ENCODE measurements around the gene KHK. TPM values are rescaled to one million over a fixed set of nuclear protein-coding genes. Genes with fewer than 3 reads are reported as not detected.
A peak's percentile ranks its signal among the peaks of the same experiment; 100 is the strongest.
"Not testable (repeated sequence)": the region's sequence is repeated elsewhere in the genome, so short reads cannot be mapped to it uniquely, and the experiment has no call there.

The KHK gene
- total RNA-seq, 1 experiment from 2014 or later, result 9.3 TPM

DNA sequence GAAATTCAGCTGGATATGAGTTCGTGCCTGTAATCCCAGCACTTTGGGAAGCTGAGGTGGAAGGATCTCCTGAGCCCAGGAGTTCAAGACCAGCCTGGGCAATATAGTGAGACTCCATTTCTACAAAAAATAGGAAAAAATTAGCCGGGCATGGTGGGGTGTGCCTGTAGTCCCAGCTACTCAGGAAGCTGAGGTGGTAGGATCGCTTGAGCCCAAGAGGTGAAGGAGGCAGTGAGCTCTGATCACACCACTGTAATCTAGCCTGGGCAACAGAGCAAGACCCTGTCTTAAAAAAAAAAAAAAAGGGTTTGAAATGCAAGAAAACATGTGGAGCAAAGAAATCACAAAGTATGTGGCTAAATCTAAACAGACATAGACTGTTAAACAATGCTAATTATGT, 22.5 kb downstream of the KHK start:
- ChIA-PET POLR2A (interaction anchor here (0.7 kb wide), 1 partner anchor 97 kb away, joined by 5 read pairs; no protein-coding TSS in a partner anchor), CTCF (no interaction called here)
- Mint-ChIP-seq H3K36me3 (ENCODE audit: insufficient read depth, unreplicated experiment) (no peaks in the 10 kb centered on the region), H3K9me3 (ENCODE audit: unreplicated experiment) (no peaks in the 10 kb centered on the region), H3K27ac (ENCODE audit: unreplicated experiment) (no peak overlapping the region), H3K4me3 (ENCODE audit: unreplicated experiment) (no peak overlapping the region), H3K4me1 (ENCODE audit: low read depth, unreplicated experiment) (no peaks in the 10 kb centered on the region), H3K27me3 (ENCODE audit: insufficient read depth, unreplicated experiment) (no peaks in the 10 kb centered on the region)
- BruUV-seq (replicated peaks), result no TSS peak
- no peaks in the 10 kb centered on the region for H3K36me3 ChIP-seq (ENCODE audit: control insufficient read depth, insufficient read depth, low read length)
- no peaks in the 10 kb centered on the region for H3K4me1 ChIP-seq
- DNase-seq, result no peak
- no peaks in the 10 kb centered on the region for H3K9me3 ChIP-seq
- H3K4me3 ChIP-seq (ENCODE audit: low read depth, low read length), result no peak overlapping the region
- no peak for TF ChIP-seq CTCF (IDR thresholded peaks at IDR 0.05; ENCODE audit: insufficient read depth in 1 of 2, low read depth in 1 of 2, low read length in 1 of 2, severe bottlenecking in 1 of 2, unreplicated experiment in 1 of 2)
- intact Hi-C loops (cut with micrococcal nuclease; ENCODE audit: unreplicated experiment), result no loop called here
- H3K27me3 ChIP-seq (replicated peaks; ENCODE audit: control insufficient read depth, insufficient read depth, low read length), result no peaks in the 10 kb centered on the region

DNA sequence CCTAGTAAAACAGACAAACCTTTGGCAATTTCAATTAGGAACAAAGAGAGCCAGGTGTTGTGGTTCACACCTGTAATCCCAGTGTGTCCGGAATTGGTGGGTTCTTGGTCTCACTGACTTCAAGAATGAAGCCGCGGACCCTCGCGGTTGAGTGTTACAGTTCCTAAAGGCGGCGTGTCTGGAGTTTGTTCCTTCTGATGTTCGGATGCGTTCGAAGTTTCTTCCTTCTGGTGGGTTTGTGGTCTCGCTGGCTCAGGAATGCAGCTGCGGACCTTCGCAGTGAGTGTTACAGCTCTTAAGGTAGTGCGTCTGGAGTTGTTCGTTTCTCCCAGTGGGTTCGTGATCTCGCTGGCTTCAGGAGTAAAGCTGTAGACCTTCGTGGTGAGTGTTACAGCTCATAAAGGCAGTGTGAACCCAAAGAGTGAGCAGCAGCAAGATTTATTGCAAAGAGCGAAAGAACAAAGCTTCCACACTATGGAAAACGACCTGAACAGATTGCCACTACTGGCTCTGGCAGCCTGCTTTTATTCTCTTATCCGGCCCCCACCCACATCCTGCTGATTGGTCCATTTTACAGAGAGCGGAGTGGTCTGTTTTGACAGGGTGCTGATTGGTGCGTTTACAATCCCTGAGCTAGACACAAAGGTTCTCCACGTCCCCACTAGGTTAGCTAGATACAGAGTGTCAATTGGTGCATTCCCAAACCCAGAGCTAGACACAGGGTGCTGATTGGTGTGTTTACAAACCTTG, 24.2 kb downstream of the KHK start:
- H3K36me3 ChIP-seq (ENCODE audit: control insufficient read depth, insufficient read depth, low read length); H3K36me3 Mint-ChIP-seq (ENCODE audit: insufficient read depth, unreplicated experiment); intact Hi-C loops (cut with micrococcal nuclease; ENCODE audit: unreplicated experiment); H3K4me3 Mint-ChIP-seq (ENCODE audit: unreplicated experiment); H3K4me1 Mint-ChIP-seq (ENCODE audit: low read depth, unreplicated experiment); H3K27me3 ChIP-seq (replicated peaks; ENCODE audit: control insufficient read depth, insufficient read depth, low read length); DNase-seq; H3K9me3 ChIP-seq; H3K27ac Mint-ChIP-seq (ENCODE audit: unreplicated experiment); H3K27me3 Mint-ChIP-seq (ENCODE audit: insufficient read depth, unreplicated experiment); H3K4me3 ChIP-seq (ENCODE audit: low read depth, low read length); H3K9me3 Mint-ChIP-seq (ENCODE audit: unreplicated experiment); H3K4me1 ChIP-seq: not testable (repeated sequence)
- BruUV-seq (replicated peaks), result TSS peak; percentile 41
- CTCF ChIA-PET, result interaction anchor here (1.0 kb wide), 1 partner anchor 10 kb away, joined by 4 read pairs; no protein-coding TSS in a partner anchor
- POLR2A ChIA-PET, result interaction anchor here (0.6 kb wide), 1 partner anchor 171 kb away, joined by 5 read pairs; no protein-coding TSS in a partner anchor

- H3K9me3 Mint-ChIP-seq (ENCODE audit: unreplicated experiment); H3K9me3 ChIP-seq; BruUV-seq (replicated peaks); H3K27ac Mint-ChIP-seq (ENCODE audit: unreplicated experiment); H3K4me1 ChIP-seq; H3K27me3 Mint-ChIP-seq (ENCODE audit: insufficient read depth, unreplicated experiment); H3K4me3 Mint-ChIP-seq (ENCODE audit: unreplicated experiment); H3K36me3 Mint-ChIP-seq (ENCODE audit: insufficient read depth, unreplicated experiment); H3K4me1 Mint-ChIP-seq (ENCODE audit: low read depth, unreplicated experiment); H3K27me3 ChIP-seq (replicated peaks; ENCODE audit: control insufficient read depth, insufficient read depth, low read length); H3K36me3 ChIP-seq (ENCODE audit: control insufficient read depth, insufficient read depth, low read length); H3K4me3 ChIP-seq (ENCODE audit: low read depth, low read length); intact Hi-C loops (cut with micrococcal nuclease; ENCODE audit: unreplicated experiment); DNase-seq: not testable (repeated sequence)
- ChIA-PET POLR2A (interaction anchor here (0.6 kb wide), 1 partner anchor 172 kb away, joined by 5 read pairs; no protein-coding TSS in a partner anchor), CTCF (interaction anchor here (0.6 to 1.0 kb wide), 2 partner anchors 11 to 75 kb away, joined by 4 to 5 read pairs; no protein-coding TSS in a partner anchor)
These were observed 25.0 kb downstream of the KHK start for GRCh38 chr2:27111392-27112078.

- H3K9me3 ChIP-seq, result no peaks in the 10 kb centered on the region
- no peaks in the 10 kb centered on the region for H3K9me3 Mint-ChIP-seq (ENCODE audit: unreplicated experiment)
- ChIA-PET POLR2A (no interaction called here), CTCF (no interaction called here)
- H3K4me3 Mint-ChIP-seq (ENCODE audit: unreplicated experiment), result no peak overlapping the region
- H3K4me1 ChIP-seq, result 0 out of 2 replicates have a peak, but pooled peaks cover 3% of the 10 kb centered on the region
- no peak for TF ChIP-seq CTCF (IDR thresholded peaks at IDR 0.05; ENCODE audit: insufficient read depth in 1 of 2, low read depth in 1 of 2, low read length in 1 of 2, severe bottlenecking in 1 of 2, unreplicated experiment in 1 of 2)
- BruUV-seq (replicated peaks), result no TSS peak
- no peak overlapping the region for H3K4me3 ChIP-seq (ENCODE audit: low read depth, low read length)
- peaks cover 5% of the 10 kb centered on the region for H3K27me3 Mint-ChIP-seq (ENCODE audit: insufficient read depth, unreplicated experiment)
- no peaks in the 10 kb centered on the region for H3K36me3 ChIP-seq (ENCODE audit: control insufficient read depth, insufficient read depth, low read length)
- no peak for DNase-seq
- H3K4me1 Mint-ChIP-seq (ENCODE audit: low read depth, unreplicated experiment), result no peaks in the 10 kb centered on the region
- H3K27ac Mint-ChIP-seq (ENCODE audit: unreplicated experiment), result no peak overlapping the region
- intact Hi-C loops (cut with micrococcal nuclease; ENCODE audit: unreplicated experiment), result no loop called here
- no peaks in the 10 kb centered on the region for H3K27me3 ChIP-seq (replicated peaks; ENCODE audit: control insufficient read depth, insufficient read depth, low read length)
- peaks cover 6% of the 10 kb centered on the region for H3K36me3 Mint-ChIP-seq (ENCODE audit: insufficient read depth, unreplicated experiment)
These were observed 28.9 kb downstream of the KHK start for GRCh38 chr2:27115519-27115918.
